Upper lobe of left lung (tissue), 4 donors: ENCODE data around the gene LAMA3.

Source experiments
- CTCF ChIP-seq, 6 experiments: fragments of 450-650 bp in 4 of 6; fragments of 200-600 bp in 2 of 6; sonication (generic) in 2 of 6; IDR thresholded peaks; one replicate each; pipeline ENCODE4 v1.5.1; 2016 to 2019; ENCODE audit warnings: antibody characterized with exemption in 6 of 6
- EP300 ChIP-seq, 4 donors: sonication (generic); formaldehyde crosslinking; IDR thresholded peaks; one replicate each; pipeline ENCODE4 v1.5.1; 2017; ENCODE audit warnings: antibody characterized with exemption in 4 of 4, control low read depth in 2 of 4
- POLR2A ChIP-seq, 4 donors: fragments of 450-650 bp; IDR thresholded peaks; one replicate each; pipeline ENCODE4 v1.5.1; 2016 to 2017; ENCODE audit warnings: antibody characterized with exemption in 4 of 4, mild to moderate bottlenecking in 2 of 4
- POLR2AphosphoS5 ChIP-seq, 2 donors: sonication (generic); formaldehyde crosslinking; IDR thresholded peaks; one replicate each; pipeline ENCODE4 v1.5.1; 2017; ENCODE audit warnings: antibody characterized with exemption in 2 of 2

- TF ChIP-seq CTCF (IDR thresholded peaks at IDR 0.05) (no peak), POLR2AphosphoS5 (IDR thresholded peaks at IDR 0.05) (no peak), POLR2A (IDR thresholded peaks at IDR 0.05) (no peak), EP300 (IDR thresholded peaks at IDR 0.05) (no peak)
These were observed 42.6 kb downstream of the LAMA3 start for GRCh38 chr18:23731861-23732260.
